ENCODE data around the gene CFAP70. TPM values are rescaled to one million over a fixed set of nuclear protein-coding genes. Genes with fewer than 3 reads are reported as not detected.

The CFAP70 gene
- total RNA-seq, 6 donors from 2014 or later: 1.2 to 54.1 (median 8.6) TPM

- DNase-seq (no peak), ATAC-seq (ENCODE audit: low FRiP score in 2 of 2) (no peak)
- H3K4me1 ChIP-seq: no peaks in the 10 kb centered on the region
- TF ChIP-seq POLR2AphosphoS5 (IDR thresholded peaks at IDR 0.05) (no peak), CTCF (IDR thresholded peaks at IDR 0.05) (peak in 1 of 6 experiments; percentile 11), POLR2A (IDR thresholded peaks at IDR 0.05) (no peak), EP300 (IDR thresholded peaks at IDR 0.05) (no peak)
- no peak overlapping the region for H3K4me3 ChIP-seq
- no peak overlapping the region for H3K27ac ChIP-seq
- 86 to 93% methylated on average over 2 of the region's 2 CpGs for WGBS, 2 donors
- peaks cover 0 to 25% (median 10%) of the 10 kb centered on the region in 4 donors for H3K36me3 ChIP-seq
- no peaks in the 10 kb centered on the region for H3K27me3 ChIP-seq
- H3K9me3 ChIP-seq: no peaks in the 10 kb centered on the region
Measured at GRCh38 chr10:73218431-73219191, 140.1 kb downstream of the CFAP70 start.

GRCh38 chr10:73217628-73218027 lies 141.0 kb downstream of the CFAP70 start:
- H3K4me1 ChIP-seq: no peaks in the 10 kb centered on the region
- no peaks in the 10 kb centered on the region for H3K9me3 ChIP-seq
- H3K27ac ChIP-seq: no peak overlapping the region
- TF ChIP-seq POLR2A (IDR thresholded peaks at IDR 0.05) (no peak), CTCF (IDR thresholded peaks at IDR 0.05) (no peak), EP300 (IDR thresholded peaks at IDR 0.05) (no peak), POLR2AphosphoS5 (IDR thresholded peaks at IDR 0.05) (no peak)
- no peak overlapping the region for H3K4me3 ChIP-seq
- DNase-seq (no peak), ATAC-seq (ENCODE audit: low FRiP score in 2 of 2) (no peak)
- no peaks in the 10 kb centered on the region for H3K27me3 ChIP-seq
- 94 to 95% methylated on average over 2 of the region's 2 CpGs for WGBS, 2 donors
- peaks cover 0 to 25% (median 10%) of the 10 kb centered on the region in 4 donors for H3K36me3 ChIP-seq

DNA sequence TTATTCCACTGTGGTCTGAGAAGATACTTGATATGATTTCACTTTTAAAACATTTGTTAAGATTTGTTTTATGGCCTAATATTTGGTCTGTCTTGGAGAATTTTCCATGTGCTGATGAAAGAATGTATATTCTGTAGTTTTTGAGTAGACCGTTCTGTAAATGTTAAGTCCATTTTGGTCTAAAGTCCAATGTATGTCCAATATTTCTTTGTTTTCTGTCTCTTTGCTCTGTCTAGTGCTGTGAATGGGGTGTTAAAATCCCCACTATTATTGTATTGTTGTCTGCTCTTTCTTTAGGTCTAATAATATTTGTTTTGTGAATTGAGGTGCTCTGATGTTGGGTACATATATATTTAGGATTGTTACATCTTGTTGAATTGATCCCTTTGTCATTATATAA lies 142.9 kb downstream of the CFAP70 start:
- ATAC-seq (ENCODE audit: low FRiP score in 2 of 2): no peak
- Histone ChIP-seq H3K4me1 (no peaks in the 10 kb centered on the region), H3K27ac (no peak overlapping the region), H3K27me3 (no peaks in the 10 kb centered on the region), H3K36me3 (peaks cover 0 to 31% (median 10%) of the 10 kb centered on the region in 4 donors), H3K9me3 (no peaks in the 10 kb centered on the region), H3K4me3 (no peak overlapping the region)
- no peak for DNase-seq
- WGBS, 2 donors: 97 to 100% methylated on average over 1 of the region's 1 CpG
- TF ChIP-seq POLR2A (IDR thresholded peaks at IDR 0.05) (no peak), EP300 (IDR thresholded peaks at IDR 0.05) (no peak), POLR2AphosphoS5 (IDR thresholded peaks at IDR 0.05) (no peak), CTCF (IDR thresholded peaks at IDR 0.05) (no peak)

DNA sequence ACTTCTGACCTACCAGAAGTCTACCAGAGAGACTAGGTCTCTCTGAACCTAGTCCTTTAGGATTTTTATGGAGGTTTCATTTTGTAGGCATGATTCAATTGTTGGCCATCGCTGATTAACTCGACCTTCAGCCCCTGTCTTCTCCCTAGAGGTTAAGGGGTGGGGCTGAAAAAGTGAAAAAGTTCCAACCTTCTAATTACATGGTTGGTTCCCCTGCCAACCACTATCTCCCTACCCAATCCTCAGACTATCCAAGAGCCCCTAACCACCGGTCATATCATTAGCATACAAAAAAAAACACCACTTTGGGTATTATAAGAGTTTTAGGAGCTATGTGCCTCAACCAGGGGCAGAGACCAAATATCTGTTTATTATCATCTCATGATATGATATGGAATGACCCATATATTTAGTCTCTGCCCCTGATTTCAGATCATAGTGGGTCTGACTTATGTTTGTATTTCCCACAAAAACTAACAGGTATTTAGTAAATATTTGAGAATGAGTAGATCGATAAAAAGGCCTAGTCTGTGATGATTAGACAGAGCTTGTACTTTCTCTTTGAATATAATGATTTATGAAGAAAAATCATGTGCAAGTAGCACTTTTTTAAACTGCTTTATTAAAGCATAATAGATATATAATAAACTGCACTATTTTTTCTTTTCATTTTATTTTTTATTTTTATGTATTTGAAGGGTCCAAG lies 147.4 kb downstream of the CFAP70 start:
- 85 to 96% methylated on average over 4 of the region's 4 CpGs for WGBS, 2 donors
- Histone ChIP-seq H3K27me3 (no peaks in the 10 kb centered on the region), H3K9me3 (no peaks in the 10 kb centered on the region), H3K27ac (no peak overlapping the region), H3K4me3 (no peak overlapping the region), H3K36me3 (peaks cover 0 to 25% (median 8%) of the 10 kb centered on the region in 4 donors), H3K4me1 (no peaks in the 10 kb centered on the region)
- no peak for DNase-seq
- no peak for TF ChIP-seq EP300 (IDR thresholded peaks at IDR 0.05)
- no peak for ATAC-seq (ENCODE audit: low FRiP score in 2 of 2)

GRCh38 chr10:73210395-73211105 lies 148.1 kb downstream of the CFAP70 start:
- H3K27me3 ChIP-seq: no peaks in the 10 kb centered on the region
- no peaks in the 10 kb centered on the region for H3K4me1 ChIP-seq
- H3K9me3 ChIP-seq: no peaks in the 10 kb centered on the region
- no peak for TF ChIP-seq POLR2A (IDR thresholded peaks at IDR 0.05)
- no peak for TF ChIP-seq EP300 (IDR thresholded peaks at IDR 0.05)
- TF ChIP-seq POLR2AphosphoS5 (IDR thresholded peaks at IDR 0.05): no peak
- TF ChIP-seq CTCF (IDR thresholded peaks at IDR 0.05): no peak
- H3K27ac ChIP-seq: no peak overlapping the region
- H3K36me3 ChIP-seq: peaks cover 0 to 25% (median 8%) of the 10 kb centered on the region in 4 donors
- WGBS, 2 donors: 94% methylated on average over 3 of the region's 3 CpGs
- H3K4me3 ChIP-seq: no peak overlapping the region
- DNase-seq: no peak
- ATAC-seq (ENCODE audit: low FRiP score in 2 of 2): no peak
